ENCODE data around the gene LMNTD1.

Gene LMNTD1

DNA sequence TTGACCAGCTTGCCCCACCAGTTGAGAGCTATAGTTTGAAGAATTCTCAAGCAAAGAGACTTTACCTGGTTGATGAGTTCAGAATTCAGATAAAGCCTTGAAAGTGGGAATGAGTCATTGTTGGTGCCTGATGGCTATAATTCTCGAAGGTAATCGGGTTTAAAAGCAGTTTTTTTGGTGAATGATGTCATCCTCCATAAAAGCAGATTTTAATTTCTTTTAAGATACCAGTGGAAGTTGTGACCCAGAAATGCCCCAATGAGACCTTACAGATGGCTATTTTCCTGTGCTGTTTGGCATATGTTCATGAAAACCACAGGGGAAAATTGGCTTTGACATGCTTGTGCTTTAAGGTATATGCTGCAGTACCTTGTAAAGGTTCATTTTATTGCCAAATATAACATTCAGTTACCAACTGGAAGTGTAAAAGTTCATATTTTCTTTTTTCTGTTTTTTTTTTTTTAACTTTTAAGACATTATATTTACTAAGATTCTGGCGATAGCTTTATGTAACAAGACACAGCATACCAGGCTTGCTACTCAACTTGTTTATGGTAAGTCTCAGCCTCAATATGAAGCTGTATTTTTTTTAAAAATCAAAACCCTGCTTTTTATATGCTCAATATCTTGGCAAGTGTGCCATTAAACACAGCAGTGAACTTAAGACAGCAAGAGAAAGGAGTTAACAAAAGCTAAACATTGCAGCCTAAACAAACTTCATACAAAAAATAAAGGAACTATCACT is 119.3 kb downstream of the LMNTD1 start (continued):
- TF ChIP-seq ZSCAN30 (tag by site-specific recombination; IDR thresholded peaks at IDR 0.05) (no peak), ZNF10 (tag by site-specific recombination; IDR thresholded peaks at IDR 0.05) (0 out of 2 replicates have a peak, but pooled peaks have one; percentile 36), RBAK (tag by site-specific recombination; IDR thresholded peaks at IDR 0.05) (no peak), ZSCAN16 (tag by site-specific recombination; IDR thresholded peaks at IDR 0.05) (no peak), ZNF529 (tag by site-specific recombination; IDR thresholded peaks at IDR 0.05; ENCODE audit: insufficient replicate concordance) (no peak), ZXDB (tag by site-specific recombination; IDR thresholded peaks at IDR 0.05) (peak; percentile 40; the same call in 1 of the 2 replicates), ZNF585B (tag by site-specific recombination; IDR thresholded peaks at IDR 0.05) (no peak), PRDM1 (tag by site-specific recombination; IDR thresholded peaks at IDR 0.05) (peak; percentile 58), ZNF777 (tag by site-specific recombination; IDR thresholded peaks at IDR 0.05; ENCODE audit: borderline replicate concordance) (no peak), ZNF2 (tag by site-specific recombination; IDR thresholded peaks at IDR 0.05) (no peak), ZNF623 (tag by site-specific recombination; IDR thresholded peaks at IDR 0.05) (no peak), KLF8 (tag by site-specific recombination; IDR thresholded peaks at IDR 0.05) (peak; percentile 45; the same call in 1 of the 2 replicates), ZNF138 (tag by site-specific recombination; IDR thresholded peaks at IDR 0.05; ENCODE audit: borderline replicate concordance) (no peak), ZNF621 (tag by site-specific recombination; IDR thresholded peaks at IDR 0.05) (no peak)
- TF ChIP-seq, protein P1, sequence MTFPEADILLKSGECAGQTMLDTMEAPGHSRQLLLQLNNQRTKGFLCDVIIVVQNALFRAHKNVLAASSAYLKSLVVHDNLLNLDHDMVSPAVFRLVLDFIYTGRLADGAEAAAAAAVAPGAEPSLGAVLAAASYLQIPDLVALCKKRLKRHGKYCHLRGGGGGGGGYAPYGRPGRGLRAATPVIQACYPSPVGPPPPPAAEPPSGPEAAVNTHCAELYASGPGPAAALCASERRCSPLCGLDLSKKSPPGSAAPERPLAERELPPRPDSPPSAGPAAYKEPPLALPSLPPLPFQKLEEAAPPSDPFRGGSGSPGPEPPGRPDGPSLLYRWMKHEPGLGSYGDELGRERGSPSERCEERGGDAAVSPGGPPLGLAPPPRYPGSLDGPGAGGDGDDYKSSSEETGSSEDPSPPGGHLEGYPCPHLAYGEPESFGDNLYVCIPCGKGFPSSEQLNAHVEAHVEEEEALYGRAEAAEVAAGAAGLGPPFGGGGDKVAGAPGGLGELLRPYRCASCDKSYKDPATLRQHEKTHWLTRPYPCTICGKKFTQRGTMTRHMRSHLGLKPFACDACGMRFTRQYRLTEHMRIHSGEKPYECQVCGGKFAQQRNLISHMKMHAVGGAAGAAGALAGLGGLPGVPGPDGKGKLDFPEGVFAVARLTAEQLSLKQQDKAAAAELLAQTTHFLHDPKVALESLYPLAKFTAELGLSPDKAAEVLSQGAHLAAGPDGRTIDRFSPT (tag by site-specific recombination; IDR thresholded peaks at IDR 0.05), result peak; percentile 45; the same call in 1 of the 2 replicates
- TF ChIP-seq, protein P2, sequence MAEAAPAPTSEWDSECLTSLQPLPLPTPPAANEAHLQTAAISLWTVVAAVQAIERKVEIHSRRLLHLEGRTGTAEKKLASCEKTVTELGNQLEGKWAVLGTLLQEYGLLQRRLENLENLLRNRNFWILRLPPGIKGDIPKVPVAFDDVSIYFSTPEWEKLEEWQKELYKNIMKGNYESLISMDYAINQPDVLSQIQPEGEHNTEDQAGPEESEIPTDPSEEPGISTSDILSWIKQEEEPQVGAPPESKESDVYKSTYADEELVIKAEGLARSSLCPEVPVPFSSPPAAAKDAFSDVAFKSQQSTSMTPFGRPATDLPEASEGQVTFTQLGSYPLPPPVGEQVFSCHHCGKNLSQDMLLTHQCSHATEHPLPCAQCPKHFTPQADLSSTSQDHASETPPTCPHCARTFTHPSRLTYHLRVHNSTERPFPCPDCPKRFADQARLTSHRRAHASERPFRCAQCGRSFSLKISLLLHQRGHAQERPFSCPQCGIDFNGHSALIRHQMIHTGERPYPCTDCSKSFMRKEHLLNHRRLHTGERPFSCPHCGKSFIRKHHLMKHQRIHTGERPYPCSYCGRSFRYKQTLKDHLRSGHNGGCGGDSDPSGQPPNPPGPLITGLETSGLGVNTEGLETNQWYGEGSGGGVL (tag by site-specific recombination; IDR thresholded peaks at IDR 0.05), result 0 out of 2 replicates have a peak, but pooled peaks have one; percentile 14
- TF ChIP-seq, protein P3, sequence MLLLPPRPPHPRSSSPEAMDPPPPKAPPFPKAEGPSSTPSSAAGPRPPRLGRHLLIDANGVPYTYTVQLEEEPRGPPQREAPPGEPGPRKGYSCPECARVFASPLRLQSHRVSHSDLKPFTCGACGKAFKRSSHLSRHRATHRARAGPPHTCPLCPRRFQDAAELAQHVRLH (tag by site-specific recombination; IDR thresholded peaks at IDR 0.05), result 0 out of 2 replicates have a peak, but pooled peaks have one; percentile 31
- TF ChIP-seq, protein P4, sequence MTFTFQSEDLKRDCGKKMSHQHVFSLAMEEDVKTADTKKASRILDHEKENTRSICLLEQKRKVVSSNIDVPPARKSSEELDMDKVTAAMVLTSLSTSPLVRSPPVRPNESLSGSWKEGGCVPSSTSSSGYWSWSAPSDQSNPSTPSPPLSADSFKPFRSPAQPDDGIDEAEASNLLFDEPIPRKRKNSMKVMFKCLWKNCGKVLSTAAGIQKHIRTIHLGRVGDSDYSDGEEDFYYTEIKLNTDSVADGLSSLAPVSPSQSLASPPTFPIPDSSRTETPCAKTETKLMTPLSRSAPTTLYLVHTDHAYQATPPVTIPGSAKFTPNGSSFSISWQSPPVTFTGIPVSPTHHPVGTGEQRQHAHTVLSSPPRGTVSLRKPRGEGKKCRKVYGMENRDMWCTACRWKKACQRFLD (tag by site-specific recombination; IDR thresholded peaks at IDR 0.05), result no peak
- TF ChIP-seq, protein P5, sequence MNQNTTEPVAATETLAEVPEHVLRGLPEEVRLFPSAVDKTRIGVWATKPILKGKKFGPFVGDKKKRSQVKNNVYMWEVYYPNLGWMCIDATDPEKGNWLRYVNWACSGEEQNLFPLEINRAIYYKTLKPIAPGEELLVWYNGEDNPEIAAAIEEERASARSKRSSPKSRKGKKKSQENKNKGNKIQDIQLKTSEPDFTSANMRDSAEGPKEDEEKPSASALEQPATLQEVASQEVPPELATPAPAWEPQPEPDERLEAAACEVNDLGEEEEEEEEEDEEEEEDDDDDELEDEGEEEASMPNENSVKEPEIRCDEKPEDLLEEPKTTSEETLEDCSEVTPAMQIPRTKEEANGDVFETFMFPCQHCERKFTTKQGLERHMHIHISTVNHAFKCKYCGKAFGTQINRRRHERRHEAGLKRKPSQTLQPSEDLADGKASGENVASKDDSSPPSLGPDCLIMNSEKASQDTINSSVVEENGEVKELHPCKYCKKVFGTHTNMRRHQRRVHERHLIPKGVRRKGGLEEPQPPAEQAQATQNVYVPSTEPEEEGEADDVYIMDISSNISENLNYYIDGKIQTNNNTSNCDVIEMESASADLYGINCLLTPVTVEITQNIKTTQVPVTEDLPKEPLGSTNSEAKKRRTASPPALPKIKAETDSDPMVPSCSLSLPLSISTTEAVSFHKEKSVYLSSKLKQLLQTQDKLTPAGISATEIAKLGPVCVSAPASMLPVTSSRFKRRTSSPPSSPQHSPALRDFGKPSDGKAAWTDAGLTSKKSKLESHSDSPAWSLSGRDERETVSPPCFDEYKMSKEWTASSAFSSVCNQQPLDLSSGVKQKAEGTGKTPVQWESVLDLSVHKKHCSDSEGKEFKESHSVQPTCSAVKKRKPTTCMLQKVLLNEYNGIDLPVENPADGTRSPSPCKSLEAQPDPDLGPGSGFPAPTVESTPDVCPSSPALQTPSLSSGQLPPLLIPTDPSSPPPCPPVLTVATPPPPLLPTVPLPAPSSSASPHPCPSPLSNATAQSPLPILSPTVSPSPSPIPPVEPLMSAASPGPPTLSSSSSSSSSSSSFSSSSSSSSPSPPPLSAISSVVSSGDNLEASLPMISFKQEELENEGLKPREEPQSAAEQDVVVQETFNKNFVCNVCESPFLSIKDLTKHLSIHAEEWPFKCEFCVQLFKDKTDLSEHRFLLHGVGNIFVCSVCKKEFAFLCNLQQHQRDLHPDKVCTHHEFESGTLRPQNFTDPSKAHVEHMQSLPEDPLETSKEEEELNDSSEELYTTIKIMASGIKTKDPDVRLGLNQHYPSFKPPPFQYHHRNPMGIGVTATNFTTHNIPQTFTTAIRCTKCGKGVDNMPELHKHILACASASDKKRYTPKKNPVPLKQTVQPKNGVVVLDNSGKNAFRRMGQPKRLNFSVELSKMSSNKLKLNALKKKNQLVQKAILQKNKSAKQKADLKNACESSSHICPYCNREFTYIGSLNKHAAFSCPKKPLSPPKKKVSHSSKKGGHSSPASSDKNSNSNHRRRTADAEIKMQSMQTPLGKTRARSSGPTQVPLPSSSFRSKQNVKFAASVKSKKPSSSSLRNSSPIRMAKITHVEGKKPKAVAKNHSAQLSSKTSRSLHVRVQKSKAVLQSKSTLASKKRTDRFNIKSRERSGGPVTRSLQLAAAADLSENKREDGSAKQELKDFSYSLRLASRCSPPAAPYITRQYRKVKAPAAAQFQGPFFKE (tag by site-specific recombination; IDR thresholded peaks at IDR 0.05; ENCODE audit: borderline replicate concordance), result no peak
- TF ChIP-seq, protein P6, sequence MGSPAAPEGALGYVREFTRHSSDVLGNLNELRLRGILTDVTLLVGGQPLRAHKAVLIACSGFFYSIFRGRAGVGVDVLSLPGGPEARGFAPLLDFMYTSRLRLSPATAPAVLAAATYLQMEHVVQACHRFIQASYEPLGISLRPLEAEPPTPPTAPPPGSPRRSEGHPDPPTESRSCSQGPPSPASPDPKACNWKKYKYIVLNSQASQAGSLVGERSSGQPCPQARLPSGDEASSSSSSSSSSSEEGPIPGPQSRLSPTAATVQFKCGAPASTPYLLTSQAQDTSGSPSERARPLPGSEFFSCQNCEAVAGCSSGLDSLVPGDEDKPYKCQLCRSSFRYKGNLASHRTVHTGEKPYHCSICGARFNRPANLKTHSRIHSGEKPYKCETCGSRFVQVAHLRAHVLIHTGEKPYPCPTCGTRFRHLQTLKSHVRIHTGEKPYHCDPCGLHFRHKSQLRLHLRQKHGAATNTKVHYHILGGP (tag by site-specific recombination; IDR thresholded peaks at IDR 0.05), result peak; percentile 45; the same call in 1 of the 2 replicates
- TF ChIP-seq, protein P7, sequence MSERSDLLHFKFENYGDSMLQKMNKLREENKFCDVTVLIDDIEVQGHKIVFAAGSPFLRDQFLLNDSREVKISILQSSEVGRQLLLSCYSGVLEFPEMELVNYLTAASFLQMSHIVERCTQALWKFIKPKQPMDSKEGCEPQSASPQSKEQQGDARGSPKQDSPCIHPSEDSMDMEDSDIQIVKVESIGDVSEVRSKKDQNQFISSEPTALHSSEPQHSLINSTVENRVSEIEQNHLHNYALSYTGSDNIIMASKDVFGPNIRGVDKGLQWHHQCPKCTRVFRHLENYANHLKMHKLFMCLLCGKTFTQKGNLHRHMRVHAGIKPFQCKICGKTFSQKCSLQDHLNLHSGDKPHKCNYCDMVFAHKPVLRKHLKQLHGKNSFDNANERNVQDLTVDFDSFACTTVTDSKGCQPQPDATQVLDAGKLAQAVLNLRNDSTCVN (tag by site-specific recombination; optimal IDR thresholded peaks at IDR 0.05), result no peak
- TF ChIP-seq, protein P8, sequence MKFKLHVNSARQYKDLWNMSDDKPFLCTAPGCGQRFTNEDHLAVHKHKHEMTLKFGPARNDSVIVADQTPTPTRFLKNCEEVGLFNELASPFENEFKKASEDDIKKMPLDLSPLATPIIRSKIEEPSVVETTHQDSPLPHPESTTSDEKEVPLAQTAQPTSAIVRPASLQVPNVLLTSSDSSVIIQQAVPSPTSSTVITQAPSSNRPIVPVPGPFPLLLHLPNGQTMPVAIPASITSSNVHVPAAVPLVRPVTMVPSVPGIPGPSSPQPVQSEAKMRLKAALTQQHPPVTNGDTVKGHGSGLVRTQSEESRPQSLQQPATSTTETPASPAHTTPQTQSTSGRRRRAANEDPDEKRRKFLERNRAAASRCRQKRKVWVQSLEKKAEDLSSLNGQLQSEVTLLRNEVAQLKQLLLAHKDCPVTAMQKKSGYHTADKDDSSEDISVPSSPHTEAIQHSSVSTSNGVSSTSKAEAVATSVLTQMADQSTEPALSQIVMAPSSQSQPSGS (tag by site-specific recombination; IDR thresholded peaks at IDR 0.05; ENCODE audit: low read depth), result peak; percentile 86
